ENCODE results near the gene CRP.

- TF ChIP-seq, protein P1, sequence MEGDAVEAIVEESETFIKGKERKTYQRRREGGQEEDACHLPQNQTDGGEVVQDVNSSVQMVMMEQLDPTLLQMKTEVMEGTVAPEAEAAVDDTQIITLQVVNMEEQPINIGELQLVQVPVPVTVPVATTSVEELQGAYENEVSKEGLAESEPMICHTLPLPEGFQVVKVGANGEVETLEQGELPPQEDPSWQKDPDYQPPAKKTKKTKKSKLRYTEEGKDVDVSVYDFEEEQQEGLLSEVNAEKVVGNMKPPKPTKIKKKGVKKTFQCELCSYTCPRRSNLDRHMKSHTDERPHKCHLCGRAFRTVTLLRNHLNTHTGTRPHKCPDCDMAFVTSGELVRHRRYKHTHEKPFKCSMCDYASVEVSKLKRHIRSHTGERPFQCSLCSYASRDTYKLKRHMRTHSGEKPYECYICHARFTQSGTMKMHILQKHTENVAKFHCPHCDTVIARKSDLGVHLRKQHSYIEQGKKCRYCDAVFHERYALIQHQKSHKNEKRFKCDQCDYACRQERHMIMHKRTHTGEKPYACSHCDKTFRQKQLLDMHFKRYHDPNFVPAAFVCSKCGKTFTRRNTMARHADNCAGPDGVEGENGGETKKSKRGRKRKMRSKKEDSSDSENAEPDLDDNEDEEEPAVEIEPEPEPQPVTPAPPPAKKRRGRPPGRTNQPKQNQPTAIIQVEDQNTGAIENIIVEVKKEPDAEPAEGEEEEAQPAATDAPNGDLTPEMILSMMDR (IDR thresholded peaks at IDR 0.05; ENCODE audit: insufficient read depth, low read length), result no peak
- TF ChIP-seq, protein P2, sequence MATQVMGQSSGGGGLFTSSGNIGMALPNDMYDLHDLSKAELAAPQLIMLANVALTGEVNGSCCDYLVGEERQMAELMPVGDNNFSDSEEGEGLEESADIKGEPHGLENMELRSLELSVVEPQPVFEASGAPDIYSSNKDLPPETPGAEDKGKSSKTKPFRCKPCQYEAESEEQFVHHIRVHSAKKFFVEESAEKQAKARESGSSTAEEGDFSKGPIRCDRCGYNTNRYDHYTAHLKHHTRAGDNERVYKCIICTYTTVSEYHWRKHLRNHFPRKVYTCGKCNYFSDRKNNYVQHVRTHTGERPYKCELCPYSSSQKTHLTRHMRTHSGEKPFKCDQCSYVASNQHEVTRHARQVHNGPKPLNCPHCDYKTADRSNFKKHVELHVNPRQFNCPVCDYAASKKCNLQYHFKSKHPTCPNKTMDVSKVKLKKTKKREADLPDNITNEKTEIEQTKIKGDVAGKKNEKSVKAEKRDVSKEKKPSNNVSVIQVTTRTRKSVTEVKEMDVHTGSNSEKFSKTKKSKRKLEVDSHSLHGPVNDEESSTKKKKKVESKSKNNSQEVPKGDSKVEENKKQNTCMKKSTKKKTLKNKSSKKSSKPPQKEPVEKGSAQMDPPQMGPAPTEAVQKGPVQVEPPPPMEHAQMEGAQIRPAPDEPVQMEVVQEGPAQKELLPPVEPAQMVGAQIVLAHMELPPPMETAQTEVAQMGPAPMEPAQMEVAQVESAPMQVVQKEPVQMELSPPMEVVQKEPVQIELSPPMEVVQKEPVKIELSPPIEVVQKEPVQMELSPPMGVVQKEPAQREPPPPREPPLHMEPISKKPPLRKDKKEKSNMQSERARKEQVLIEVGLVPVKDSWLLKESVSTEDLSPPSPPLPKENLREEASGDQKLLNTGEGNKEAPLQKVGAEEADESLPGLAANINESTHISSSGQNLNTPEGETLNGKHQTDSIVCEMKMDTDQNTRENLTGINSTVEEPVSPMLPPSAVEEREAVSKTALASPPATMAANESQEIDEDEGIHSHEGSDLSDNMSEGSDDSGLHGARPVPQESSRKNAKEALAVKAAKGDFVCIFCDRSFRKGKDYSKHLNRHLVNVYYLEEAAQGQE (IDR thresholded peaks at IDR 0.05; ENCODE audit: insufficient replicate concordance, low read depth), result no peak
- no peak for TF ChIP-seq POLR2AphosphoS5 (IDR thresholded peaks at IDR 0.05; ENCODE audit: low read depth)
- no peak for TF ChIP-seq GABPA (IDR thresholded peaks at IDR 0.05; ENCODE audit: low read depth)
- TF ChIP-seq SPI1 (IDR thresholded peaks at IDR 0.05; ENCODE audit: borderline replicate concordance, low read depth), result no peak
Observed at GRCh38 chr1:159705904-159706256, 8.5 kb downstream of the CRP start.
